ENCODE measurements around the gene ADH7. TPM values are rescaled to one million over a fixed set of nuclear protein-coding genes. Genes with fewer than 3 reads are reported as not detected.

ADH7 gene
- total RNA-seq, 1 donor from 2014 or later, result not detected

DNA sequence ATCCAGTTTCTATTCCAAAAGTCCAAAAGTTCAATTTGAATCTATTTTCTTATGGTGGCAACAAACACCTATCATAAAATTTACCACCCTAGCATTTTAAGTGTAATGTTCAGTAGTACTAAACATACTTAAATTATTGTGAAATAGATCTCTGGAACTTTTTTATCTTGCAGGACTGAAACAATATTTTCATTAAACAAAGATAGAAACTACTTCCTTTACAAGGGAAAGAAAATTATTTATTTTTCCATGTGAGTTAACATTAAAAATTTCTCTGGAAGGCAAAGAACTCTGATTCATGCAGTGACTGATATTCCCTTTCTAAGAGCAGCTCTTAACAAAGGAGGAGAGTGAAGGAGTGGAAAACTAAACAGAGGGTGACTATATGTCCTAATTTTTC, 40.2 kb downstream of the ADH7 start:
- H3K4me3 Mint-ChIP-seq (ENCODE audit: low read depth), result no peak overlapping the region
- H3K4me1 Mint-ChIP-seq (ENCODE audit: low read depth), result no peaks in the 10 kb centered on the region
- H3K36me3 Mint-ChIP-seq (ENCODE audit: insufficient read depth), result no peaks in the 10 kb centered on the region
- TF ChIP-seq, protein P1, sequence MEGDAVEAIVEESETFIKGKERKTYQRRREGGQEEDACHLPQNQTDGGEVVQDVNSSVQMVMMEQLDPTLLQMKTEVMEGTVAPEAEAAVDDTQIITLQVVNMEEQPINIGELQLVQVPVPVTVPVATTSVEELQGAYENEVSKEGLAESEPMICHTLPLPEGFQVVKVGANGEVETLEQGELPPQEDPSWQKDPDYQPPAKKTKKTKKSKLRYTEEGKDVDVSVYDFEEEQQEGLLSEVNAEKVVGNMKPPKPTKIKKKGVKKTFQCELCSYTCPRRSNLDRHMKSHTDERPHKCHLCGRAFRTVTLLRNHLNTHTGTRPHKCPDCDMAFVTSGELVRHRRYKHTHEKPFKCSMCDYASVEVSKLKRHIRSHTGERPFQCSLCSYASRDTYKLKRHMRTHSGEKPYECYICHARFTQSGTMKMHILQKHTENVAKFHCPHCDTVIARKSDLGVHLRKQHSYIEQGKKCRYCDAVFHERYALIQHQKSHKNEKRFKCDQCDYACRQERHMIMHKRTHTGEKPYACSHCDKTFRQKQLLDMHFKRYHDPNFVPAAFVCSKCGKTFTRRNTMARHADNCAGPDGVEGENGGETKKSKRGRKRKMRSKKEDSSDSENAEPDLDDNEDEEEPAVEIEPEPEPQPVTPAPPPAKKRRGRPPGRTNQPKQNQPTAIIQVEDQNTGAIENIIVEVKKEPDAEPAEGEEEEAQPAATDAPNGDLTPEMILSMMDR (IDR thresholded peaks at IDR 0.05; ENCODE audit: unreplicated experiment), result no peak
- H3K27ac Mint-ChIP-seq, result no peak overlapping the region
- H3K27me3 Mint-ChIP-seq, result no peaks in the 10 kb centered on the region
- peaks cover 17% of the 10 kb centered on the region for H3K9me3 Mint-ChIP-seq (ENCODE audit: low read depth)
- DNase-seq (ENCODE audit: low spot score, unreplicated experiment), result no peak

GRCh38 chr4:99390055-99390454, 45.1 kb downstream of the ADH7 start:
- no peak overlapping the region for H3K27ac Mint-ChIP-seq
- peaks cover 16% of the 10 kb centered on the region for H3K9me3 Mint-ChIP-seq (ENCODE audit: low read depth)
- H3K27me3 Mint-ChIP-seq, result no peaks in the 10 kb centered on the region
- H3K4me3 Mint-ChIP-seq (ENCODE audit: low read depth), result no peak overlapping the region
- no peaks in the 10 kb centered on the region for H3K36me3 Mint-ChIP-seq (ENCODE audit: insufficient read depth)
- TF ChIP-seq, protein P1 (IDR thresholded peaks at IDR 0.05; ENCODE audit: unreplicated experiment), result no peak
- no peak for DNase-seq (ENCODE audit: low spot score, unreplicated experiment)
- no peaks in the 10 kb centered on the region for H3K4me1 Mint-ChIP-seq (ENCODE audit: low read depth)

- Mint-ChIP-seq H3K9me3 (ENCODE audit: low read depth) (peaks cover 16% of the 10 kb centered on the region), H3K36me3 (ENCODE audit: insufficient read depth) (no peaks in the 10 kb centered on the region), H3K27ac (no peak overlapping the region), H3K4me1 (ENCODE audit: low read depth) (no peaks in the 10 kb centered on the region), H3K4me3 (ENCODE audit: low read depth) (no peak overlapping the region), H3K27me3 (no peaks in the 10 kb centered on the region)
- TF ChIP-seq, protein P1 (IDR thresholded peaks at IDR 0.05; ENCODE audit: unreplicated experiment), result no peak
- DNase-seq (ENCODE audit: low spot score, unreplicated experiment), result no peak
Measured at GRCh38 chr4:99389606-99390005, 45.5 kb downstream of the ADH7 start.

DNA sequence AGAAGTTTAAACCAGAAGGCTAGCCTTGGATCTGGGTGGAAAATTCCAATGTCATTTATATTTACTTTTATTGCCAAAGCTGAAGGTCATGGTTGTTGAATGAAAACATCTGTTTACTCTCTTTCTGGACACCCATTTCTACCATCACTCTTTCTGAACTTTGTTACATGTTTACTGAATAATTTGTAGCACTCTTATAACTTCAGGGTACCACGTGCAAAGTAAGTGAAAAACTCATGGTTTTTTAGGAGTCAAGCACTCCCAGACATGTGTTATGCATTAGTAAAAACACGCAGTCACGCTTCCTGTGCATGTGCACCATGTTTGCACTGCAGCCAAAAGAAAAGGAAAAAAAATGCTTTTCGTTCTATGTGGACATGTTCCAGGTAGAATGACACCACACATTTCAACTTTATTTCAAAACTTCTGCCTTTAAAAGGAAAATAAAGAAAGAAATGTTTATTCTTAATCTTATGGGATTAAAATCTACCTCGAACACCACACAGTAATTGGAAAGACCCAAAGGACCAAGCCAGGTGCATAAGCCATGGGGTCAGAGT, 51.2 kb downstream of the ADH7 start:
- Mint-ChIP-seq H3K9me3 (ENCODE audit: low read depth) (peaks cover 6% of the 10 kb centered on the region), H3K36me3 (ENCODE audit: insufficient read depth) (no peaks in the 10 kb centered on the region), H3K4me1 (ENCODE audit: low read depth) (no peaks in the 10 kb centered on the region), H3K27me3 (no peaks in the 10 kb centered on the region), H3K27ac (no peak overlapping the region), H3K4me3 (ENCODE audit: low read depth) (no peak overlapping the region)
- TF ChIP-seq, protein P1 (IDR thresholded peaks at IDR 0.05; ENCODE audit: unreplicated experiment), result no peak
- no peak for DNase-seq (ENCODE audit: low spot score, unreplicated experiment)

DNA sequence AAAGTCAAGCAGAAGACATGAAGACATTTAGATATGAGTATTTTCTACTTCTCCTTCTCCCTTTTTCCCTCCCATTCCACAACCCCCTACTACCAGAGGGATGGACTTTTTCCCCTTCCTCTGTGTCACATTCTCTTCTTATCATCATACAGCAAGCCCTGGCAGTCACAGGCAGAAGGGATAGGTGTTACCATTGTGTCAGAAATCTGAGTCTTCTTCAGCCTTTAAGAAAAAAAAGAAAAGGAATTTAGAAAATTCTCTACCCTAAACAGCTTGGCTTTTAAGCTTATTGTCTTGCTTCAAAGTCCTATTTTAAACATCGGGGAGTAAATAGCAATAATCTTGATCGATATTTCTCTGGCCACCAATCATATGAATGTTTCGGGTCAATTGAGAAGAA, 51.7 kb downstream of the ADH7 start:
- H3K27me3 Mint-ChIP-seq, result no peaks in the 10 kb centered on the region
- peaks cover 1% of the 10 kb centered on the region for H3K4me1 Mint-ChIP-seq (ENCODE audit: low read depth)
- no peak overlapping the region for H3K27ac Mint-ChIP-seq
- no peak for DNase-seq (ENCODE audit: low spot score, unreplicated experiment)
- H3K4me3 Mint-ChIP-seq (ENCODE audit: low read depth), result no peak overlapping the region
- TF ChIP-seq, protein P1 (IDR thresholded peaks at IDR 0.05; ENCODE audit: unreplicated experiment), result no peak
- H3K9me3 Mint-ChIP-seq (ENCODE audit: low read depth), result peaks cover 3% of the 10 kb centered on the region
- no peaks in the 10 kb centered on the region for H3K36me3 Mint-ChIP-seq (ENCODE audit: insufficient read depth)
